Thyroid gland (tissue), 4 donors: ENCODE measurements around the gene KCNE1.
"Not testable (repeated sequence)": the region's sequence is repeated elsewhere in the genome, so short reads cannot be mapped to it uniquely, and the experiment has no call there.

Experiments used
- POLR2A ChIP-seq, 2 donors: fragments of 450-650 bp; IDR thresholded peaks; one replicate each; pipeline ENCODE4 v1.6.1; 2017; ENCODE audit warnings: antibody characterized with exemption in 2 of 2, mild to moderate bottlenecking in 2 of 2, moderate library complexity in 1 of 2
- TF ChIP-seq, protein P1 (sequence below), 6 experiments: fragments of 200-600 bp in 3 of 6; fragments of 450-650 bp in 3 of 6; sonication (generic) in 3 of 6; IDR thresholded peaks; one replicate each; pipeline ENCODE4 v1.5.1; 2016 to 2019; ENCODE audit warnings: antibody characterized with exemption in 6 of 6, mild to moderate bottlenecking in 2 of 6, inconsistent platforms in 1 of 6, moderate library complexity in 1 of 6

- TF ChIP-seq, protein P1, sequence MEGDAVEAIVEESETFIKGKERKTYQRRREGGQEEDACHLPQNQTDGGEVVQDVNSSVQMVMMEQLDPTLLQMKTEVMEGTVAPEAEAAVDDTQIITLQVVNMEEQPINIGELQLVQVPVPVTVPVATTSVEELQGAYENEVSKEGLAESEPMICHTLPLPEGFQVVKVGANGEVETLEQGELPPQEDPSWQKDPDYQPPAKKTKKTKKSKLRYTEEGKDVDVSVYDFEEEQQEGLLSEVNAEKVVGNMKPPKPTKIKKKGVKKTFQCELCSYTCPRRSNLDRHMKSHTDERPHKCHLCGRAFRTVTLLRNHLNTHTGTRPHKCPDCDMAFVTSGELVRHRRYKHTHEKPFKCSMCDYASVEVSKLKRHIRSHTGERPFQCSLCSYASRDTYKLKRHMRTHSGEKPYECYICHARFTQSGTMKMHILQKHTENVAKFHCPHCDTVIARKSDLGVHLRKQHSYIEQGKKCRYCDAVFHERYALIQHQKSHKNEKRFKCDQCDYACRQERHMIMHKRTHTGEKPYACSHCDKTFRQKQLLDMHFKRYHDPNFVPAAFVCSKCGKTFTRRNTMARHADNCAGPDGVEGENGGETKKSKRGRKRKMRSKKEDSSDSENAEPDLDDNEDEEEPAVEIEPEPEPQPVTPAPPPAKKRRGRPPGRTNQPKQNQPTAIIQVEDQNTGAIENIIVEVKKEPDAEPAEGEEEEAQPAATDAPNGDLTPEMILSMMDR (IDR thresholded peaks at IDR 0.05) = not testable (repeated sequence)
- not testable (repeated sequence) for TF ChIP-seq POLR2A (IDR thresholded peaks at IDR 0.05)
Observed at GRCh38 chr21:34554670-34555069, 42.7 kb upstream of the KCNE1 start.
